H7 (cell line): ENCODE results near the gene SV2B. TPM values are rescaled to one million over a fixed set of nuclear protein-coding genes. Genes with fewer than 3 reads are reported as not detected.
"Not testable (repeated sequence)": the region's sequence is repeated elsewhere in the genome, so short reads cannot be mapped to it uniquely, and the experiment has no call there.

Source experiments
- DNase-seq: peaks from one replicate; pipeline ENCODE4 v3.0.0; 2012
- H3K27me3 ChIP-seq: 2 replicates; pipeline ENCODE4 v1.6.0; 2011; ENCODE audit warnings: mild to moderate bottlenecking, low read length; ENCODE audit not compliant: control insufficient read depth, insufficient read depth
- H3K36me3 ChIP-seq: replicated peaks from 2 replicates; pipeline ENCODE4 v1.5.1; 2011; ENCODE audit warnings: low read length; ENCODE audit not compliant: control insufficient read depth, insufficient read depth
- H3K4me3 ChIP-seq: 2 replicates; pipeline ENCODE4 v1.5.1; 2011; ENCODE audit warnings: low read depth, mild to moderate bottlenecking, control low read depth, low read length, moderate library complexity; ENCODE audit not compliant: insufficient read depth
- total RNA-seq: library from RNA; depleted of rRNA; stranded (reverse); fragments of >200 nt; shearing (Covaris generic); gene quantifications from 2 replicates; pipeline ENCODE4 v1.2.3, GENCODE V29; 2014

The SV2B gene
- total RNA-seq, 1 experiment from 2014 or later: 0.03 TPM

DNA sequence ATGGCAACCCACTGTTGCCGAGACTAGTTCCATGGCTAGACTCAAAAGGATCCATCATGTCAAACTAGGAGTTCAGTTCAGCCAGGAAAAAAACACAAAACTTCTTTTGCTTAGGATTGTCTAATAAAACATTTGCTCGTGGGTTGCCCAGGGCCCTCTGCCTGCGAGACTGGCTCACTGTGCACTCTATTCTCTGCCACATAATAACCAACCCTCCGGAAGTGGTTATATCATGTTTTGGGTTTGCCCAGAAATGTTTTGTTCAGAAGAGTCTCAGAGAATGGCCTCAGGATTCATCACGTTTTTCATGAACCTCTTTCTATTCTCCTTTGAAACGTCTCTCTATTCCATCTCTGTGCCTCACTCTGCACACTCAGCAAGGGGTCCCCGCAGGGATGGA lies 216.1 kb downstream of the SV2B start:
- Histone ChIP-seq H3K27me3 (no peaks in the 10 kb centered on the region), H3K4me3 (no peak overlapping the region), H3K36me3 (no peaks in the 10 kb centered on the region)
- DNase-seq: no peak

DNA sequence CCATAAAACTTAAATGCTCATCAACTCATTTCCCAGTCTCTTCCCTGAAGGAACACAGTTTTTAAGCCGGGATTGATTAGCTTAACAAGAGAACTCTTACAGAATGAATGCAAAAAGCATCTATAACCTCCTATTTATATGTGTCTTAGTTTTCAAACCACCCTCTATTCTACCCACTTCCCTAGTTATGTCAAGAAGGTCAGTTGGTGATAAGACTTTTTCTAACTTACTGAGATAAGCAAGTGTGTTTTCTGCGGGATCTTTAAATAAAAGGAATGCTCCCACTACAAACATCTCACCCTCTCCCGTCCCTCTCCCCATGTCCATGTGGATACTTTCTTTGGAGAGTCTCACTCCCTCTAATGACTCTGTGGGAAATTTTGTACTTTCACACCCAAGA lies 218.5 kb downstream of the SV2B start:
- no peak overlapping the region for H3K4me3 ChIP-seq
- H3K36me3 ChIP-seq: no peaks in the 10 kb centered on the region
- no peak for DNase-seq
- H3K27me3 ChIP-seq: no peaks in the 10 kb centered on the region

DNA sequence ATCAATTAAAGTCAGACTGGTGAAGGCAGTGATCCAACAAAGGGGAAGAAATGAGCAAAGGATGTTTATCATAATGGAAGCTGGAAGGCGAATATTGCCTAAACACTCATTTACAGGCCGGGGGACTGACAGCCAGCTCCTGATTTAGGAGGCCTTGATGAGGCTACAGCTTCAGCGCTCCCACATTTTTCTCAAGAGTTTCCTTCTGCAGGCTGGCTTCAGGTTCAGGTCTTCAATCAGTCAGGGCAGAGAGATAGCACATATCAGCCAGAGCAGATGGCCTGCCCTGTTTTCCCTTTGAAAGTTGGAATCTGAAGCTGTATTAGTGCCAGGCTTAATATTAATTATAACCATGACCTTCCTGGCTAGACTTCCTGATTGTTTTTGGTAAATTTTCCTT lies 218.9 kb downstream of the SV2B start:
- no peaks in the 10 kb centered on the region for H3K36me3 ChIP-seq
- H3K27me3 ChIP-seq: no peaks in the 10 kb centered on the region
- DNase-seq: no peak
- H3K4me3 ChIP-seq: no peak overlapping the region

DNA sequence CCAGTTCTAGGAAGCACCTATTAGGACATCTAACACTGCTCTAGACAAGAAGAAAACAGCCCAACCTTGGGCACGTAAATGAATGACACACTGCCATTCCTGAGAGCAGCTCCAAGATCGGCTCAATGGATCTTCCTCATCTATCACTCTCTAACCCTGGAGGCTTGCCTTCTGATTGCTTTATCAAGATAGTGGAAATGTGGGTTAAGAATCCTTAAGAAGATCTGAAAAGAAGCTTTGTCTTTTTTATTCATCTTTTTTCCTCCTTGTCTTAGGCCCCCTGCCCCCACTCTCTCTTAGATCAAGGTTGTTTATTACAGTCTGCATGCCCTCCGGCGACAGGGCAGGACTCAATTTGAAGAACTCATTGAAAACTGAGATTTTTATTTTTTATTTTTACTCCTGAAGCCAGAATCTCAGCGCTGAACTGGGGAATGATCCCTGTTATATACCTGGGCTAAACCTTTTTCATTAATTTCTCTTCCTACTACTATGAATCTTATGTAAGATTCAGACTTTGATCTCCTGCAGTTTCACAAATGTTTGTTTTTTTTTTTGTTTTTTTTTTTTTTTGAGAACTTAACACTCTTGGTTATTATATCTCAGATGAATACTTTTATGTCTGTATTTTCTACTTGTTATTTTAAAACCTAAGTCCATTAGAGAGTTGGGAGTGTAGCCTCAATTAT lies 219.5 kb downstream of the SV2B start:
- H3K27me3 ChIP-seq: no peaks in the 10 kb centered on the region
- H3K36me3 ChIP-seq: no peaks in the 10 kb centered on the region
- DNase-seq: no peak
- H3K4me3 ChIP-seq: no peak overlapping the region

- Histone ChIP-seq H3K4me3 (no peak overlapping the region), H3K36me3 (no peaks in the 10 kb centered on the region), H3K27me3 (no peaks in the 10 kb centered on the region)
- DNase-seq: no peak
Measured at GRCh38 chr15:91320101-91320500, 220.0 kb downstream of the SV2B start.

GRCh38 chr15:91329914-91330313 lies 229.9 kb downstream of the SV2B start:
- Histone ChIP-seq H3K36me3 (no peaks in the 10 kb centered on the region), H3K4me3 (no peak overlapping the region), H3K27me3 (no peaks in the 10 kb centered on the region)
- no peak for DNase-seq

DNA sequence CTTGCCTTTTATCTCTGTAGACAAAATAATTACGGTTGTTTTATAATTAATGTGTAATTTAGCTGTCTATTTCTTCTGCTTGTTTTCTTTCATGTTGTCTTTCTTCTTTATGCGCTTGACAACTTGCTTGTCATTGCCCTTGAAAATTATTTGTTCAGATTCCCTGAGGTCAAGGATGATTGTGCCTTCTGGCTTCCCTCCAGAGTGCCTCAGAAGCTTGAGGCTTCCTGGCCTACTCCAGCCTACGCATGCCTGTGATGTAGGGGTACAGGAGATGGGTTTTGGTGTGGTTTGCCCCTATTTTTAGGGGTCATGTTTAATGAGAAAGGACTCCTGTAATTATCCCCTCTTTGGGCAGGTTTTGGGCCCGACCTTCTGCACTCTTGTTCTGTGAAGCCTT lies 231.5 kb downstream of the SV2B start:
- Histone ChIP-seq H3K4me3 (no peak overlapping the region), H3K27me3 (no peaks in the 10 kb centered on the region), H3K36me3 (no peaks in the 10 kb centered on the region)
- no peak for DNase-seq

- DNase-seq: no peak
- no peak overlapping the region for H3K4me3 ChIP-seq
- no peaks in the 10 kb centered on the region for H3K27me3 ChIP-seq
- H3K36me3 ChIP-seq: no peaks in the 10 kb centered on the region
Measured at GRCh38 chr15:91335702-91336101, 235.6 kb downstream of the SV2B start.

DNA sequence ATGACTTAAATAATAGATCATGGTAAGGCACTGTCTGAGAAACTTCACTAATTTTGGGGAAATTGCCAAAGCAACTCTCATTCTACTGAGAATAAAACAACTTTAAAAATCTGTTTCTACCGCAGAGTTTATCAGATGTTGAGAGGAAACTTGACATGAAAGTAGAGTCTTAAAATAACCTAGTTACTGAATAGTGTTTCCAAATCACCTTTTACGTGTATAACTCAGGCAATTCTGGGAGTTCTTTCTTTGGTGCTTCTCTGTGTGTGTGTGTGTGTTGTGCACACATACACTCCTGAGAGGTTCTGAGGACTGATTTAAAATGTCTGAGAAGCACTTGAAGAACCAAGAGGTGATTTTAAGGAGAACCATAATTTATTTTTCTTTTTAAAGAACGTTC lies 236.6 kb downstream of the SV2B start:
- no peaks in the 10 kb centered on the region for H3K36me3 ChIP-seq
- no peaks in the 10 kb centered on the region for H3K27me3 ChIP-seq
- no peak overlapping the region for H3K4me3 ChIP-seq
- DNase-seq: no peak

GRCh38 chr15:91338766-91339165 lies 238.7 kb downstream of the SV2B start:
- no peaks in the 10 kb centered on the region for H3K27me3 ChIP-seq
- H3K4me3 ChIP-seq: no peak overlapping the region
- DNase-seq: peak; percentile 5
- H3K36me3 ChIP-seq: no peaks in the 10 kb centered on the region

GRCh38 chr15:91342097-91342496 lies 242.0 kb downstream of the SV2B start:
- Histone ChIP-seq H3K27me3 (no peaks in the 10 kb centered on the region), H3K4me3 (no peak overlapping the region)
- no peak for DNase-seq

DNA sequence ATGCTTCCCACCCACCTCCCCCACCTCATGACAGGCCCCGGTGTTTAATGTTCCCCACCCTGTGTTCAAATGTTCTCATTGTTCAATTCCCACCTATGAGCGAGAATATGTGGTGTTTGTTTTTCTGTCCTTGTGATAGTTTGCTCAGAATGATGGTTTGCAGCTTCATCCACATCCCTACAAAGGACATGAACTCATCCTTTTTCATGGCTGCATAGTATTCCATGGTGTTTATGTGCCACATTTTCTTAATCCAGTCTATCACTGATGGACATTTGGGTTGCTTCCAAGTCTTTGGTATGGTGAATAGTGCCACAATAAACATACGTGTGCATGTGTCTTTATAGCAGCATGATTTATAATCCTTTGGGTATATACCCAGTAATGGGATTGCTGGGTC lies 244.9 kb downstream of the SV2B start:
- H3K4me3 ChIP-seq, H3K27me3 ChIP-seq, H3K36me3 ChIP-seq, DNase-seq: not testable (repeated sequence)

More at GRCh38 chr15:91342097-91342496, 242.0 kb downstream of the SV2B start:
- H3K36me3 ChIP-seq: no peaks in the 10 kb centered on the region

DNA sequence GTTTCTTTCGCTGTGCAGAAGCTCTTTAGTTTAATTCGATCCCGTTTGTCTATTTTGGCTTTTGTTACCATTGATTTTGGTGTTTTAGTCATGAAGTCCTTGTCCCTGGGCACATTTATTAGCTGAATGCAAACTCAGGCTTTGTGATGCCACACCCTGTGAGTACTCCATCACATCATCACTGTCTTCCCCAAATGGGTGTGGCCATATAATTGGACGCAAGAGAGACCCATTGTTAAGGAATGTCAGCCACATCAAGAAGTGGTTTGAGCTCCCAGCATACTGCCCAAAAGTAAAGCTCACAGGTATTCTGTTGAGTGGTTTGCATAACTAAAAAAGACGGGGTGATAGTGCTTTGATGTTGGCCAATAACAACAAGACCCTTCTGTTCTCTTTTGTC lies 245.7 kb downstream of the SV2B start:
- Histone ChIP-seq H3K27me3 (no peaks in the 10 kb centered on the region), H3K4me3 (no peak overlapping the region), H3K36me3 (no peaks in the 10 kb centered on the region)
- DNase-seq: no peak

GRCh38 chr15:91346259-91346658 lies 246.2 kb downstream of the SV2B start:
- no peaks in the 10 kb centered on the region for H3K27me3 ChIP-seq
- no peak for DNase-seq
- no peak overlapping the region for H3K4me3 ChIP-seq
- no peaks in the 10 kb centered on the region for H3K36me3 ChIP-seq

- Histone ChIP-seq H3K4me3 (no peak overlapping the region), H3K36me3 (no peaks in the 10 kb centered on the region), H3K27me3 (no peaks in the 10 kb centered on the region)
- no peak for DNase-seq
Measured at GRCh38 chr15:91348752-91349500, 248.9 kb downstream of the SV2B start.
